GM12873 (cell line): Measurements from ENCODE around the gene RPS6KA2.

ENCODE experiments used
- CTCF ChIP-seq: IDR thresholded peaks from 2 replicates; pipeline ENCODE4 v1.5.1; 2012; ENCODE audit warnings: low read depth, mild to moderate bottlenecking, moderate library complexity, low read length, control low read depth; ENCODE audit not compliant: insufficient read depth; ENCODE audit errors: missing control alignments

The RPS6KA2 gene

GRCh38 chr6:166406197-166406596 lies 220.9 kb downstream of the RPS6KA2 start:
- no peak for TF ChIP-seq CTCF

- TF ChIP-seq CTCF: no peak
Measured at GRCh38 chr6:166405386-166405785, 221.7 kb downstream of the RPS6KA2 start.

GRCh38 chr6:166402582-166403277 lies 224.3 kb downstream of the RPS6KA2 start:
- TF ChIP-seq CTCF: no peak

DNA sequence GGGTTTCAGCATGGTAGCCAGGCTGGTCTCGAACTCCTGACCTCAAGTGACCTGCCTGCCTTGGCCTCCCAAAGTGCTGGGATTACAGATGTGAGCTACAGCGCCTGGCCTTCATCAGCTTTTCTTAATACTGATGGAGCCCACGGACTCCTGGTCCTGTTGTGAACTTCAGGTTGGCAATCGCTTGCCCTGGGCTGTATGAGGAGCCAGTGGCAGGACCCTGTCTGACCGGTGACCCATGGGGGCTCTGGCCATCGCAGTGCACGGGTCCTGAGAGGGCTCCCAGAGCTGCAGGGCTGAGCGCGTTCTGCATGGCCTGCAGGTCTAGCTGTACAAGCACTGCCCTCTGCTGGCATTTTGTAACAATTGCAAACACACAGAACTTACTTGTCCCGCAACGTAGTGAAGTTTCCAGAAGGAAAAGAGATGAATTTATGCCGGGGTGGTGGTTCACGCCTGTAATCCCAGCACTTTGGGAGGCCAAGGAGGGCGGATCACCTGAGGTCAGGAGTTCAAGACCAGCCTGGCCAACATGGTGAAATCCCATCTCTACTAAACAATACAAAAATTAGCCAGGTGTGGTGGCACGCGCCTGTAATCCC lies 226.3 kb downstream of the RPS6KA2 start:
- peak; percentile 81 for TF ChIP-seq CTCF

GRCh38 chr6:166400181-166400580 lies 226.9 kb downstream of the RPS6KA2 start:
- TF ChIP-seq CTCF: no peak

DNA sequence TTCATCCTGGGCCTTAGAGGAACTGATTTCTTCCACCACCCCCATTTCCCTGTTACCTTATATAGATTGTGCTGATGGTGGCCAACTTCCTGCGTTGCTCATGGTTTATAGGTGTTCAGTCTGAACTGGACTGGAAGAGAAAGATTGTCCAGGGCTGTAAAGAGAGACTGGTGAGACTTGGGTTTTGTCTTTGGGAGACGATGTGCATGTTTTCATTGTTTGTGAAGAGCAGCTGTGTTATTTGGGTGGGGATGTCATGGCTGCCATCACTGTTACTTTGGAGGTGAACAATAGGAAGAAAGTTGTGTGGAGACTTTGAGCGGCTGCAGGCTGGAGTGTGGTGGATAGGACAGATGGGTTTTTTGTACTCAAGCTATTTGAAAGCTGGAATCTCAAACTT lies 228.7 kb downstream of the RPS6KA2 start:
- TF ChIP-seq CTCF: no peak

DNA sequence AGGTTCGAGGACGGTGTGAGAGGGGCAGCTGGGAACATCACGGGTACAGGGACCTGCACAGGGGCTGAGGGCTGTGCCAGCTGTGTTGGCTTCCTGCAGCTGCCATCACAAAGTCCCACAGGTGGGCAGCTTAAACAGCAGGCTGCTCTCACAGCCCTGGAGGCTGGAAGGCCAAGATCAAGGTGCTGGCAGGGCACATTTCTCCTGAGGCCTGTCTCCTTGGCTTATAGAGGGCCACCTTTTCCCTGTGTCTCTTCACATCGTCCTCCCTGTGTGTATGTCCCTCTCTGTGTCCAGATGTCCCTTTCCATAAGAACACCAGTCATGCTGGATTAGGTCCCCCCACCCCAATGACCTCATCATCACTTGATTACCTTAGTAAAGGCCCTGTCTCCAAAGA lies 229.2 kb downstream of the RPS6KA2 start:
- TF ChIP-seq CTCF: no peak
